Thyroid gland (tissue), 4 donors: Measurements from ENCODE around the gene OCA2.

Experiments
- CTCF ChIP-seq, 6 experiments: fragments of 200-600 bp in 3 of 6; fragments of 450-650 bp in 3 of 6; sonication (generic) in 3 of 6; IDR thresholded peaks; one replicate each; pipeline ENCODE4 v1.5.1; 2016 to 2019; ENCODE audit warnings: antibody characterized with exemption in 6 of 6, mild to moderate bottlenecking in 2 of 6, inconsistent platforms in 1 of 6, moderate library complexity in 1 of 6
- POLR2A ChIP-seq, 2 donors: fragments of 450-650 bp; IDR thresholded peaks; one replicate each; pipeline ENCODE4 v1.6.1; 2017; ENCODE audit warnings: antibody characterized with exemption in 2 of 2, mild to moderate bottlenecking in 2 of 2, moderate library complexity in 1 of 2

GRCh38 chr15:27967541-27967940 lies 131.6 kb downstream of the OCA2 start:
- no peak for TF ChIP-seq CTCF (IDR thresholded peaks at IDR 0.05)
- no peak for TF ChIP-seq POLR2A (IDR thresholded peaks at IDR 0.05)
